PC-3 (cell line): ENCODE data around the gene ZC3H7A.

ENCODE experiments used
- CTCF ChIP-seq: fragments of 300-600 bp; sonication (generic); conservative IDR thresholded peaks from 2 replicates; pipeline ENCODE4 v1.5.1; 2017; ENCODE audit warnings: antibody characterized with exemption, low read depth, mild to moderate bottlenecking, low read length
- EZH2 ChIP-seq: fragments of 300-600 bp; sonication (generic); IDR thresholded peaks from one replicate; pipeline ENCODE4 v1.6.1; 2017; ENCODE audit warnings: antibody characterized with exemption, mild to moderate bottlenecking, low read length; ENCODE audit not compliant: unreplicated experiment
- EZH2phosphoT487 ChIP-seq: fragments of 300-600 bp; sonication (generic); IDR thresholded peaks from 2 replicates; pipeline ENCODE4 v1.6.1; 2018; ENCODE audit warnings: mild to moderate bottlenecking, antibody characterized with exemption, low read length, borderline replicate concordance

GRCh38 chr16:11748404-11749254 lies 48.4 kb downstream of the ZC3H7A start:
- TF ChIP-seq EZH2 (no peak), CTCF (no peak), EZH2phosphoT487 (no peak)
